ENCODE results near the gene CAMK2D. TPM values are rescaled to one million over a fixed set of nuclear protein-coding genes. Genes with fewer than 3 reads are reported as not detected.
"Not testable (repeated sequence)": the region's sequence is repeated elsewhere in the genome, so short reads cannot be mapped to it uniquely, and the experiment has no call there.

CAMK2D gene
- total RNA-seq, 2 experiments from 2014 or later: 33.6 to 43.1 TPM

DNA sequence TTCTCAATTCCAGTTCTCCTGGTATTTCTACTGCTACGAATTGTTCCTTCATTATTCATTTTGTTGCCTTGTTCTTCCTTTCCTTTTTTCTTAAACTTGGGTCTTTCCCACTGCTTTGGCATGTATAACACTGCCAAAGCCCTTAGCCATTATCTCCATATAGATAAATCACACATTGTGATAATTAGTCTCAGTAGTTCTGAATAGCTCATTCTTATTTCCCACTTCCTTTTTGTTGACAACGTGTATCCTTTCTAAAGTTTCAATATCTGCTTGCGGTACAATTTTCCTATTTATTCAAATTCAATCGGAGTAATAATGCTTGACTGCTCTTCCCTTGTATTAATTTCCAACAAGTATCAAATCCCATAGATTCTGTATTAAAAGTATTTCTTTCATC is 14.5 kb upstream of the CAMK2D start:
- DNase-seq (no peak), ATAC-seq (no peak)
- CTCF ChIA-PET: no interaction called here
- Mint-ChIP-seq H3K4me1 (peaks cover 10% of the 10 kb centered on the region), H3K4me3 (no peak overlapping the region), H3K36me3 (no peaks in the 10 kb centered on the region), H3K9me3 (ENCODE audit: low read depth) (no peaks in the 10 kb centered on the region), H3K27ac (no peak overlapping the region), H3K27me3 (peaks cover 3% of the 10 kb centered on the region)

DNA sequence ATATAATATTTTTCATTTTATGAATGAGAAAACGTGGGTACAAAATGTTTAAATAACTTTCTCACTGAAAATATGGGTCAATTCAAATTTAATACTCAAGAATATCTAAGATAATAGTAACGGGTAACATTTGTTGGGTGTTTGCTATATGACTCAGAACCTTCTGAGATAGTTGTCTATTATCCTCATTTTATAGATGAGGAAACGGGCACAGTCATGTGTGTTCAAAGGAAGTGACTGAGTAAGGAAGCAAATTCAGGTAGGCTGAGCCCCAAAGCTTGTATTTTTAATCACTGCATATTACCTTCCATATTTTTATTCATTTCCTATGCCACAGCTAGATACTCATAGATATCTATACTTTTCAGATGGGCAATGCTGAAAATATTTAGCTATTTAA is 12.2 kb upstream of the CAMK2D start:
- Mint-ChIP-seq H3K27ac (no peak overlapping the region), H3K4me3 (no peak overlapping the region), H3K9me3 (ENCODE audit: low read depth) (no peaks in the 10 kb centered on the region), H3K36me3 (peaks cover 2% of the 10 kb centered on the region), H3K27me3 (peaks cover 3% of the 10 kb centered on the region), H3K4me1 (peaks cover 10% of the 10 kb centered on the region)
- CTCF ChIA-PET: interaction anchor here (1.1 to 2.0 kb wide), 2 partner anchors 138 to 226 kb away, joined by 4 to 5 read pairs; no protein-coding TSS in a partner anchor
- DNase-seq: no peak
- ATAC-seq: no peak

DNA sequence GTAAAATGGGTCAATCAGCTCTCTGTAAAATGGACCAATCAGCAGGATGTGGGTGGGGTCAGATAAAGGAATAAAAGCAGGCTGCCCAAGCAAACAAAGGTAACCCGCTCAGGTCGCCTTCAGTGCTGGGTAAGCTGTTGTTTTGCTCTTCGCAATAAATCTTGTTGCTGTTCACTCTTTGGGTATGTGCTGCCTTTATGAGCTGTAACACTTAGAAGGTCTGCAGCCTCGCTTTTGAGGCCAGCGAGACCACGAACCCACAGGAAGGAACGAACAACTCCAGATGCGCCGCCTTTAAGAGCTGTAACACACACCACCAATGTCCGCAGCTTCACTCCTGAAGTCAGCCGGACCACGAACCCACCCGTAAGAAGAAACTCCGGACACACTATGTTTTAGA is 11.5 kb upstream of the CAMK2D start:
- CTCF ChIA-PET: interaction anchor here (1.1 to 2.0 kb wide), 2 partner anchors 137 to 225 kb away, joined by 4 to 5 read pairs; no protein-coding TSS in a partner anchor
- Mint-ChIP-seq H3K36me3 (peaks cover 2% of the 10 kb centered on the region), H3K4me3 (peak overlapping the region; percentile 51), H3K9me3 (ENCODE audit: low read depth) (no peaks in the 10 kb centered on the region), H3K27ac (peak overlapping the region; percentile 71), H3K4me1 (peaks cover 10% of the 10 kb centered on the region), H3K27me3 (no peaks in the 10 kb centered on the region)
- ATAC-seq (peak; percentile 63), DNase-seq (peak; percentile 69)

DNA sequence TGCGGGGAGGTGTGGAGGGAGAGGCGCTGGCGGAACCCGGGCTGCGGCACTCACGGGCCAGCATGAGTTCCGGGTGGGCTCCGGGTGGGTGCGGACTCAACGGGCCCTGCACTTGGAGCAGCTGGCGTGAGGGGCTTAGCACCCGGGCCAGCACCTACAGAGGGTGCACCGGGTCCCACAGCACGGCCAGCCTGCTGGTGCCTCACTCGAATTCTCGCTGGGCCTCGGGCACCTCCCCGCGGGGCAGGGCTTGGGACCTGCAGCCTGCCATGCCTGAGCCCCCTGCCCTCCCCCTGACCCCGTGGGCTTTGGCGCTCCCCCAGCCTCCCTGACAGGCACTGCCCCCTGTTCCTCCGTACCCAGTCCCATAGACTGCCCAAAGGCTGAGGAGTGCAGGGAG is 10.8 kb upstream of the CAMK2D start:
- no peaks in the 10 kb centered on the region for H3K9me3 Mint-ChIP-seq (ENCODE audit: low read depth)
- H3K27me3 Mint-ChIP-seq: no peaks in the 10 kb centered on the region
- H3K36me3 Mint-ChIP-seq: peaks cover 2% of the 10 kb centered on the region
- ATAC-seq (no peak), DNase-seq (no peak)
- peaks cover 16% of the 10 kb centered on the region for H3K4me1 Mint-ChIP-seq
- no peak overlapping the region for H3K4me3 Mint-ChIP-seq
- no peak overlapping the region for H3K27ac Mint-ChIP-seq
- CTCF ChIA-PET: interaction anchor here (0.6 to 2.0 kb wide), 2 partner anchors 13 to 225 kb away, joined by 3 to 5 read pairs; no protein-coding TSS in a partner anchor

DNA sequence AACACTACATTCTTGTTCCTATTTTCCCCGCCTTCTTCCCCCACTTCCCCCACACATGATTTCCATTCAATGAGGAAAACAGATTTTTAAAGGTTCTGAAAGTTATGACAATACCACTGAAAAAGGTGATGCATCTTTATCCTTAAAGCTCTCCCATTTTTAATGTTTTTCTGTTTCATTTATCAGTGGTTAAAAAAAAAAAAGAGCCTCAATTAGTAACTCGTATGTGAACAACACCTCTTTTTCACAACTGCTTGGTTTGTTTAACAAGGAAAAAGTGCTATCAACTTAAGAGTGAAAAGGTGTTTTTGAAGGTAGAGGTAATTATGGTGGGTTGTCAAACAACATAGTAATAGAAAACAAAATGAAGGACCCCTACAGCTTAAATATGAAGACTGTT is 8.2 kb upstream of the CAMK2D start:
- no peak for DNase-seq
- Mint-ChIP-seq H3K4me3 (no peak overlapping the region), H3K27ac (no peak overlapping the region), H3K4me1 (peaks cover 22% of the 10 kb centered on the region), H3K36me3 (peaks cover 3% of the 10 kb centered on the region), H3K9me3 (ENCODE audit: low read depth) (no peaks in the 10 kb centered on the region), H3K27me3 (no peaks in the 10 kb centered on the region)
- CTCF ChIA-PET: interaction anchor here (1.3 to 1.8 kb wide), 2 partner anchors 133 to 222 kb away, joined by 3 to 4 read pairs; no protein-coding TSS in a partner anchor
- no peak for ATAC-seq

DNA sequence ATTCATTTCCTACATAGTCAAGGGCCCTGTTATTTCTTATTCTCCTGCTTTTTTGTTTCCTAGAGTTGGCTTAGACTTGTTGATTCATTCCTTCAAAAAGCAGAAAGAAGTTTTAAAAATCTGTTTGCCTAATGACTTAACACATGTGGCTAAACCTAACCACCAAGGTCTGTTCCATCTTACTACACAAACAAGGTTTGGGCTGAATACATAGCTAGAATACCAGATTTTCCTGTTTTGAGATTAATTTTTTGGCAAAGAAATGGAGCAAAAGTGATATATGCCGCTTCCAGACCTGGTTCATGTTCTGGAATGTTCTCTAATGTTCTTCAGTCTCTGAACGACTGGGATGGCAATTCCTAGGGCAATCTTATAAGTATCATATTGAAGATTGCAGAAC is 7.4 kb upstream of the CAMK2D start:
- Mint-ChIP-seq H3K27ac (no peak overlapping the region), H3K4me3 (no peak overlapping the region), H3K27me3 (no peaks in the 10 kb centered on the region), H3K36me3 (peaks cover 3% of the 10 kb centered on the region), H3K4me1 (peaks cover 26% of the 10 kb centered on the region), H3K9me3 (ENCODE audit: low read depth) (no peaks in the 10 kb centered on the region)
- CTCF ChIA-PET: interaction anchor here (1.3 to 1.8 kb wide), 2 partner anchors 132 to 221 kb away, joined by 3 to 4 read pairs; no protein-coding TSS in a partner anchor
- no peak for ATAC-seq
- no peak for DNase-seq

DNA sequence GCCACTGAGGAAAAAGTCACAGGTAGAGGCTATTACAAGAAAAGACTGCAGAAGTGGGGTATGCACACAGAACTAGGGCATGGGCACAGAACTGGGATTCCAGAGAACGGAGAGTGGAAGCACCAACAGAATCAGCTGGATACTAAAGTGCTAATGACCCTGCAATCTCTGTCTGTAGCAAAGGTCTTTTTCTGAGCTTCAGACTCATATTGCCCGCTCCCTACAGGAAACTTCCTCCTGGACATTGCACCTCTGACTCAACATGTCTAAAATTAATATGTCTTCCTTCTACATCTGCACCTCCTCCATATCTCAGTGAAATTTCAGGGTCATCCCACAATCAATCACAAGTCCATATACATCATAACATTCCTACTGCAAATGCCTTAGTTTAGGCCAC is 5.3 kb upstream of the CAMK2D start:
- H3K27ac Mint-ChIP-seq: no peak overlapping the region
- H3K36me3 Mint-ChIP-seq: peaks cover 5% of the 10 kb centered on the region
- no peak for ATAC-seq

DNA sequence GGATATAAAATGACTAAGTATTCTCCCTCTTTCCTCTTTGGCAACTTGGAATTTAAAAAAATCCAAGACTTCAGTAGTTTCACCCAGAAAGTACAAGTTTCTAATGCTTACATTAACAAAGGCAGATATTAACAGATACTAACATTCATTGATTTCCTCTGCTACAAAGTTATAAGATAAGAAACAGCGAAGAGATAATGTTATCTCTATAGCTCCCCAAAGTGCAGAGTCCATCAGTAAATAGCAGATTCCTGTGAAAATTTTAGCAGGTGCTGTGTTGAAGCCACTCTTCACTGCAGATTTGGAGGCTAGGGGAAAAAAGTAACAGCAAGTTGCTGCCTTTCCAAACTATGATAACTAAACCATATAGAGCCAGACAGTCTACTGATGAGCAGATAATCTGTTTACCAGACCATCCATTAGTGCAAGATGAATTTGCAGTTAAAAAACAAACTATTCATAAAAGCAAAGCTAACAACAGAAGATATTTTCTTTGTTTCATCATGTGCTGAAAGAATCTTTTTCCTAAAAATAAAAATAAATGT is 3.3 kb upstream of the CAMK2D start:
- Mint-ChIP-seq H3K4me3 (no peak overlapping the region), H3K27me3 (peaks cover 3% of the 10 kb centered on the region), H3K36me3 (peaks cover 8% of the 10 kb centered on the region), H3K9me3 (ENCODE audit: low read depth) (no peaks in the 10 kb centered on the region), H3K4me1 (peaks cover 24% of the 10 kb centered on the region), H3K27ac (no peak overlapping the region)
- DNase-seq (no peak), ATAC-seq (no peak)
- CTCF ChIA-PET: no interaction called here

More for the DNA sequence above, 5.3 kb upstream of the CAMK2D start:
- H3K9me3 Mint-ChIP-seq (ENCODE audit: low read depth): no peaks in the 10 kb centered on the region
- H3K4me3 Mint-ChIP-seq: no peak overlapping the region
- H3K4me1 Mint-ChIP-seq: peaks cover 24% of the 10 kb centered on the region
- DNase-seq: no peak
- CTCF ChIA-PET: no interaction called here
- peaks cover 3% of the 10 kb centered on the region for H3K27me3 Mint-ChIP-seq

DNA sequence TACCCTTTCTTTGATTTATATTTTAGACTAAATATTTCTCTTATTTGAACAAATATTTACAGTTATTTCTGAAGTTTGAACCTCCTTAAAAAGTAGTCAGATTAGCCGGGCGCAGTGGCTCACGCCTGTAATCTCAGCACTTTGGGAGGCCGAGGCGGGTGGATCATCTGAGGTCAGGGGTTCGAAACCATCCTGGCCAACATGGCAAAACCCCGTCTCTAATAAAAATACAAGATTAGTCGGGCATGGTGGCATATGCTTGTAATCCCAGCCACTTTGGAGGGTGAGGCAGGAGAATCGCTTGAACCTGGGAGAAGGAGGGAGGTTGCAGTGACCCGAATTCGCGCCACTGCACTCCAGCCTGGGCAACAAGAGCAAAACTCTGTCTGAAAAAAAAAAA is 2.4 kb upstream of the CAMK2D start:
- H3K27me3 Mint-ChIP-seq; DNase-seq; H3K9me3 Mint-ChIP-seq (ENCODE audit: low read depth); H3K27ac Mint-ChIP-seq; CTCF ChIA-PET; H3K36me3 Mint-ChIP-seq; H3K4me3 Mint-ChIP-seq; ATAC-seq: not testable (repeated sequence)
- H3K4me1 Mint-ChIP-seq: peaks cover 24% of the 10 kb centered on the region

DNA sequence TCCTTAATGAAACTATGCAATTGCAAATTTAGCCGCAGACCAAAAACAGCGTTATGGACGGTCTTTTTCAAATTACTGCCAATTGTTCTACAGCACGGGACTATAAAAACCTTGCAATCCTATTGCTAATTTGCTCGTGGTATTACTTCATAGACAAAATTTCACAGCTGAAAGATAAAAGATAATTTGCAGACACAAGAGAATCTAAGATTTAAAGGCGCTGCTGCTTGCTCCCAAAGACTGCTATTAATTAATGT is 1.4 kb upstream of the CAMK2D start:
- H3K36me3 Mint-ChIP-seq: peaks cover 12% of the 10 kb centered on the region
- H3K9me3 Mint-ChIP-seq (ENCODE audit: low read depth): no peaks in the 10 kb centered on the region
- peak overlapping the region; percentile 89 for H3K4me3 Mint-ChIP-seq
- peaks cover 33% of the 10 kb centered on the region for H3K4me1 Mint-ChIP-seq
- no peak for ATAC-seq
- DNase-seq: no peak
- H3K27me3 Mint-ChIP-seq: peaks cover 3% of the 10 kb centered on the region
- H3K27ac Mint-ChIP-seq: peak overlapping the region; percentile 100
- CTCF ChIA-PET: interaction anchor here (1.3 kb wide), 1 partner anchor 216 kb away, joined by 4 read pairs; no protein-coding TSS in a partner anchor

DNA sequence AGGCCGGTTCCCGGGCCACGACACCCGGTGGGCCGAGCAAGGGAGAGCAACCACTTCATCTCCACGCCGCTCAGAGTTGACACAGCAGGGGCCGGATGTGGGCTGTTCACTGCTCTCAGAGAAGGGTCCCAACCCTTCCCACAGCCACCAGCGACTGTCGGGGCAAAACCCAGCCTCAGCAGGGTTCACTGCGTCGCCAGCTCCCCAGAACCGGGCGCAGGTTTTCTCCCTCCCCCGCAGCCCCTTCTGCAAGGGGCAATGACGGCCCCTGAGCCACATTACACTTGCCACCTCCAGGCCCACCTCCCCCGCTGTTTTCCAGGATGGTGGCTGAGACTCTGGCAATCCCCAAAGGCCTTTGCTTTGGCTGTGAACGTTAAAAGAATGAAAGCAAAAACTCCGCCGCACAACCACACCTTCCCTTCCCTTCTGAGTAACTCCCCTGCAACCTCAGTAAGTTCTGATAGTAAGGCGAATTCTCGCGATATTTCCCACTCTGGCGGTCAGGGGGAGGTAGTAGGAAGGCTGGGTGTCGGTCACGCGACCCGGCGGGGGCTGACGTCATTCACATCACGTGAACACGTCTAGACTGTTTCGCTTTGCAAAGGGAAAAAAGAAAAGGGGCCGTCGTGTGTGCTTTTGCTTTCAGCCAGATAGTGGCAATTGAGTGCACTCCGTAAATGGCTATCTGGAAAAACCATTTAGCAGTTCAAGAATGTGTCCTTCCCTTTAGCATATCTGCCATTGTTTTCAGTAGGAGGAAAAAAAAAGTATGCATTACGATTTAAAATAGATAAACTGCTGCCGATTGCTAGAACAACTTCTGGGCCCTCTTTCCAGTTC is 869 bp upstream of the CAMK2D start:
- Mint-ChIP-seq H3K4me3 (peak overlapping the region; percentile 89), H3K36me3 (peaks cover 17% of the 10 kb centered on the region), H3K27ac (peak overlapping the region; percentile 100), H3K27me3 (peaks cover 3% of the 10 kb centered on the region), H3K4me1 (peaks cover 34% of the 10 kb centered on the region), H3K9me3 (ENCODE audit: low read depth) (no peaks in the 10 kb centered on the region)
- CTCF ChIA-PET: interaction anchor here (1.3 kb wide), 1 partner anchor 215 kb away, joined by 4 read pairs; no protein-coding TSS in a partner anchor
- peak; percentile 100 for DNase-seq
- peak; percentile 69 for ATAC-seq

DNA sequence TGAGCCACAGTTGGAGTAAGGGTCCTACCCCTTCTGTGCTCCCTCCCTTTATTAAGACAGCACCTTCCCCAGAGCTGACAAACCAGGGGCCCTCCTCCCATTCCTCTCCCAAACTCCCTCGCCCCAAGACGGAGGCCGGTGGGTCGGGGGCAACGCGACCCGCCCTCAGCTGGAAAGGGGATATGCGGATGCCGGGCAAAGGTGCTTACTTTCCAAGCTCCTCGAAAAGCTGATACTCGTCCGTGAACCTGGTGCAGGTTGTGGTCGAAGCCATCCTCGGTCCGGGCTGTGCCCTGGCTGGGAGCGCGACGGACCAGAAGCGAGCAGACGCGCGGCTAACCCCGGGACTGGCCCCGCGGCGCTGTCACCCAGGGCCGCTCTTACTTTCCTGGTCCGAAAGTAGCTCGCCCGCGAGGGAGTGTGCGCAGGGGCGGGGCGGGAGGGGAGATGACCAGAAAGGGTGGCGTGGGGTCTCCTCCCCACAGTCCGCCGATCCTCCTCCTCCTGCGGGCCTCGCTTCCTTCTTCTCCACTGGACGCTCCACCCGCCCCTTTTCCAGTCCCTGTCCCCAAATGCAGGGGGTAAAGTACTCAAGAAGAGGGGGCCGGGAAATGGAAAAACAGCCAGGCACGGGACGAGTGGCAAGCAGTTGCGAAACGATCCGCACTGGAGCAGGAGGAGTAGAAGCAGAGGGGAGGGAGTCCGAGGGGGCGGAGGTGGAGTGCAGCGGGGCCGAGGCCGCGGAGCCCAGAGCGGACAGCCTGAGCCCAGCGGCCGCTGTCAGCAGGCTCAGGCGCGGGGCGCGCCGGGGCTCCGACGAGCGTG is 531 bp downstream of the CAMK2D start:
- H3K27ac Mint-ChIP-seq: peak overlapping the region; percentile 100
- H3K4me3 Mint-ChIP-seq: peak overlapping the region; percentile 89
- peaks cover 17% of the 10 kb centered on the region for H3K36me3 Mint-ChIP-seq
- ATAC-seq (peak; percentile 31), DNase-seq (peak; percentile 69)
- peaks cover 41% of the 10 kb centered on the region for H3K4me1 Mint-ChIP-seq
- H3K9me3 Mint-ChIP-seq (ENCODE audit: low read depth): no peaks in the 10 kb centered on the region
- CTCF ChIA-PET: interaction anchor here (1.1 to 3.0 kb wide), 5 partner anchors 12 to 214 kb away, joined by 3 to 17 read pairs (median 6); no protein-coding TSS in a partner anchor
- H3K27me3 Mint-ChIP-seq: peaks cover 3% of the 10 kb centered on the region

DNA sequence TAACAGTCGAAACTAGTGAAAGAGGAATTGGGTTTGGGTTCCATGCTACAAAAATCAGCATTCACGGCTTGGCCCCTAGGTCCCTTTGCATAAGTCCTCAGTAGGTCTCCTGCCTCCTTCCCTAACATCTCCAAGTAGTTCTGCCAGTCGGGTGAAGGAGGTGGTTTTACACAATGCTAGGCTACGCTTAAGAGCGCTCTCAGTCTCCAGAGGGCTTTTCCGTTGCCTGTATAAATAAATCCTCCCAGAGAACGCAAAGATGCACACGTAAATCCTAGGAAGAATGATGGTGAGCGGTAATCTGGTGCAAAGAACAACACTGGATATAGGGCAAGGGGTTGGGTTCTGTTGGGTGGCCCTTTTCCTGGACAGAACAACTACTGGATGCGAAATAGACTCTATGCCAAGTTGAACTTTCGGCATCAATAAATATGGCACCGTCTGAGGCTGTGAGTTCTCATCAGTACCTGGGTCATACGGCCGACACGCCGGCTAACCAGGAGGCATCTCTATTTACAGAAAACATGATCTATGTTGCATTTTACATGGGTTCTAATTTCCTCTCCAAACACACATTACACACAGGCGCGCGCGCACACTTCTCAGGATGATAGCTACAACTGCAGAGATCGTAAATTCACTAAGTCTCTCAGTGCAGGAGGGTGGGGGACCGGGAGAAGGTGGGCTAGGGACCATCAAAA is 1.3 kb downstream of the CAMK2D start:
- H3K9me3 Mint-ChIP-seq (ENCODE audit: low read depth): no peaks in the 10 kb centered on the region
- H3K27ac Mint-ChIP-seq: peak overlapping the region; percentile 100
- DNase-seq (peak; percentile 66), ATAC-seq (no peak)
- peaks cover 17% of the 10 kb centered on the region for H3K36me3 Mint-ChIP-seq
- H3K27me3 Mint-ChIP-seq: peaks cover 3% of the 10 kb centered on the region
- peak overlapping the region; percentile 89 for H3K4me3 Mint-ChIP-seq
- peaks cover 46% of the 10 kb centered on the region for H3K4me1 Mint-ChIP-seq
- CTCF ChIA-PET: interaction anchor here (1.1 to 3.0 kb wide), 6 partner anchors 11 to 213 kb away, joined by 3 to 17 read pairs (median 6); no protein-coding TSS in a partner anchor

Measured in activated CD8-positive, alpha-beta memory T cell treated with anti-CD3 and anti-CD28 coated beads, Interleukin-2, amount 10 ng/mL, durations not matched to agents 7 days and 5 days (primary cell).